HTR-8/SVneo (cell line): ENCODE results near the gene PRRT3.
"Not testable (repeated sequence)": the region's sequence is repeated elsewhere in the genome, so short reads cannot be mapped to it uniquely, and the experiment has no call there.

Source experiments
- DNase-seq: peaks from one replicate; pipeline ENCODE4 v3.0.0; 2011; ENCODE audit warnings: low spot score, mixed read lengths; ENCODE audit not compliant: insufficient read length
- FAIRE-seq: peaks from 2 replicates; lab custom pipeline; 2011; peaks lifted over from hg19 to GRCh38; lab: Jason Lieb, UNC

PRRT3 gene

DNA sequence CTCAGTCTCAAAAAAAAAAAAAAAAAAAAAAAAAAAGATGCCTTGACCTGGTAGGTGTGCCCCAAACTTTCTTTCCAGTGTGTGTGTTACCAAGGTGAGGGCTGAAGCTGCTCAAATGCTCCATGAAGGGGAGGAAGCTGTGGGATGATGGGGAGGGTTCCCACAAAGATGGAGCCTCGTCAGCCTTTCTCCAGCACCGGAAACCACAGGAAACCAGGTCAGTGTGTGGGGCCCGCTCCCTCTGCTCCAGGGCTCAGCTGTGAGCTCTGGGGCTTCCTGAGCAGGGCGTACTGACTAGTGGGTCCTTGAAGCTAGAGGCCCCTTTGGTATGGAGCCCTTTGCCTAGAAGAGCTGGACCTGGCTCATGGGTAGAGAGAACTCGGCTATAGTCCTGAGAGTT lies 50.2 kb downstream of the PRRT3 start:
- DNase-seq (no peak), FAIRE-seq (no peak)

DNA sequence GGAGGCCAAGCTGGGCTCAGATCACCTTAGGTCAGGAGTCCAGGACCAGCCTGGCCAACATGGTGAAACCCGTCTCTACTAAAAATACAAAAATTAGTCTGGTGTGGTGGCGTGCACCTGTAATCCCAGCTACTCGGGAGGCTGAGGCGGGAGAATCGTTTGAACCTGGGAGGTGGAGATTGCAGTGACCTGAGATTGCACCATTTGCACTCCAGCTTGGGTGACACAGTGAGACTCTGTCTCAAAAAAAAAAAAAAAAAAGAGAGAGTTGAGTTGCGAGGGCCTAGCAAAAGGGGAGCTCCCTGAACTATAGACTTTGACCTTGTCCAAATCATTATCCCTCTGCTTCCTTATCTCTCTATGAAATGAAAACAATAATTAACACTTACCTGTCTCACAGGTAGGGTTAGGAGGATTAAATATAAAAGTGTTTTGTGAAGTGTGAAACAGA lies 51.2 kb downstream of the PRRT3 start:
- FAIRE-seq, DNase-seq: not testable (repeated sequence)

DNA sequence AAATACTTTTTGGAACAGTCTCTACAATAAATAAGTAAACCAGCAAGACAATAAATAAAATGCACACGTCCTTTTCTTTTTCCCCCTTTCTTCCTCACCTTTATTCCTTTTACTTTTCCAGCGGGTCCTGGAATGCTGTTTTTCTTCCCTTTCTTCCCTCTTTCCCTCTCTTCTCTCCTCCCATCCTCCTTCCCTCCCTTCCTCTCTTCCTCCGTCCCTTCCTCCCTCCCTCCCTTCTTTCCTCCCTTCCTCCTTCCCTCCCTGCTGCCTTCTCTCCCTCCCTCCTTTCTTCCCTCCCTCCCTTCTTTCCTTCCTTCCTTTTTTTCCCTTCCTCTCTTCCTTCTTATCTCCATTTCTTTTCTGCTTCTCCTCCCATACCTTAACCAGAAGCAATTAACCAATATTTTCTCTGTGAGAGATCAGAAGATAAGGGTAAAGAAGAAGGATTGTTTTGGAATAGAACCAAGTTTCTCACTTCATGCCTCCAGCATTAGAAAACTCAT lies 52.9 kb downstream of the PRRT3 start:
- no peak for FAIRE-seq

DNA sequence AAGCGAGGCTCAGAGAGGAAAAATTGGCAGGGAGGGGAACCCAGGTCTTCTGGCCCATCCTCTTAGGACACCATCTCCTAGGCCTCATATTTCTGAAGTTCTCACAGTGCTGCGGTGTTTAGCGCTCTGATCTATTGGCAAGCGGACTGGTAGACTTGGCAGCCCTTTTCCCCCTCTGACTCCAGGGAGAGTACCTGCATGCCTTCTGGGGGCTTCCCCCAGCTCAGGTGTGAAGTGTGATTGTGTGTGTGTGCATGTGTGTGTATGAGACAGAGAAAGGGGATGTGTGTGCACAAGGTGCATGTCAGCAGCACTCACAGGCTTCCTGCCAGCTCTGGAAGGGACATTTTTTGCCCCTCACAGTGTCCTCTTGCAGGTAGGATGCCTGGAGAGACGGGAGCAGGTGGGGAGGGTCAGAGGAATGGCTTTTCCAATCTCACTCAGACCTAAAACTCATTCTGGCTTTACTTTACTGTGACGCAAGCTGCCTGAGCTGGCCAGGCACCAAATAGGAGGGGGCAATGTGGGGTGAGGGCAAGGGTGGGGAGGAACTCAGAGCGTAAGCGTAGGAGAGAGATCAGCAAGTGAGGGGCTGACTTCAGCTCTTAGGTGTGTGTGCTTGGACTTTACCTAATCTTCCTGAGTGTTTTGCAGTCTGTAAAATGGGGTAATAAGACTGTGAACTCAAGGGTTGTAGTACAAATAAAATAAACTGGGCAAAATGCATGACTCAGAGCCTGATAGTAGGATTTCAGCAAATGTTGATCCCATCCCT lies 53.6 kb downstream of the PRRT3 start:
- DNase-seq, result no peak
- no peak for FAIRE-seq

More for the DNA sequence above, 52.9 kb downstream of the PRRT3 start:
- DNase-seq, result no peak

DNA sequence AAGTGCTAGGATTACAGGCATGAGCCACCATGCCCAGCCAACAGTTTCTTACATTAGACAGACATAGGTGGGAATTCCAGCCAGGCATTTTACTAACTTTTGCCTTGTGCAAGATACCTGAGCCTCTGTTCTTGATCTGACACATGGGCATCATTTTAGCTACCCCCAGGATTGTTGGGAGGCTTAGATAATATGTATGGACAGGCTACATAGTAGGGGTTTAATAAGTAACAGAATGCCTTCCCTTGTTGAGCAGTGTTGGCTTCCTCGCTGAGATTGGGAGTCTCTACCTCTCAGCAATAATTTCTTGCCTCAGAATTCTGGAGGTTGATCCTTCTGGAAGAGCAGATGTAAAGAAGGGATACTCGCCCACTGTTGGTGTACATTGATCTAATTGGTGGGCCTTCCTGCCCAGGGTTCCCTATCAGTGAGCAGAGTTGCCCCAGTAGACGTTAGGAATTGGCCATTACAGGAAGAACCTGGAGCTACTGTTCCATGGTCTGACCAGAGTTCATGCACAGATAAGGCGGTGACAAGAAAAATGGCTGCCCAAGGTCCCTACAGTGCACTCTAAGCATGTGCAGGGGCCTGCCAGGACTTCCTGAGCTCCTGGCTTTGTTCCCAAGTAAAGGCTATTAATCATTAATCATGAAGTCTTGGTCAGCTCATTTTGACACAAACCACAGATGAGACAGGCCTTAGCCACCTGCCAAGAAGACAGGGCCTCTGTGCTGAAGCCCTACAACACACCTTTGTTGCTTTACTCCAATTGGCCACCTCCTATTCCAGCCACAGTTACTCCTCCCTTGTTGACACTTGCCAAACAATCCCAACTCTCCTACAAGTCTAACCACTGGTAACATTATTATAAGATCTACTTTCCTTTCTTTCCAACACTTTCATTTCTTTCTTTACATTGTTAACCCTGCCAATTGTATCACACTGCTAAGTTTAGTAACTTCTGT lies 54.5 kb downstream of the PRRT3 start:
- FAIRE-seq (no peak), DNase-seq (no peak)

DNA sequence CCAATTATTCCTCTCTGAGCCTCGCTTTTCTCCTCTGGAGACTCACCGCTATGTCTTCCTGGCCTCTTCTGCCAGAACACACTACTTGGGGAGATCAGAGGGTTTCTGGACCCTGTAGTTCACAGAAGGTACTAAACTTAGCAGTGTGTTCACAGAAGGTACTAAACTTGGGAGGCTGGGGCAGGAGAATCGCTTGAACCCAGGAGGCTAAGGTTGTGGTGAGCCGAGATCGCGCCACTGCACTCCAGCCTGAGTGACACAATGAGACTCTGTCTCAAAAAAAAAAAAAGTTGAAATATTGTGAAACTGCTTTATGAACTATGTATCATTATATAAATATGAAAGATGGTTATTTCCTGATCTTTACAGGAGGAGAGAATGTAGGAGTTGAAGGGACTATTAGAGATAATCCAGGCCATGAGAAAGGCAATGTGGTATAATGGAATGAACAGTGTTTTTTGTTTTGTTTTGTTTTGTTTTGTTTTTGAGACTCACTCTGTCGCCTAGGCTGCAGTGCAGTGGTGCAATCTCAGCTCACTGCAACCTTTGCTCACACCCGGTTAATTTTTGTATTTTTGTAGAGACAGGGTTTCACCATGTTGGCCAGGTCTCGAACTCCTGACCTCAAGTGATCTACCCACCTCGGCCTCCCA lies 55.3 kb downstream of the PRRT3 start:
- not testable (repeated sequence) for DNase-seq, FAIRE-seq

DNA sequence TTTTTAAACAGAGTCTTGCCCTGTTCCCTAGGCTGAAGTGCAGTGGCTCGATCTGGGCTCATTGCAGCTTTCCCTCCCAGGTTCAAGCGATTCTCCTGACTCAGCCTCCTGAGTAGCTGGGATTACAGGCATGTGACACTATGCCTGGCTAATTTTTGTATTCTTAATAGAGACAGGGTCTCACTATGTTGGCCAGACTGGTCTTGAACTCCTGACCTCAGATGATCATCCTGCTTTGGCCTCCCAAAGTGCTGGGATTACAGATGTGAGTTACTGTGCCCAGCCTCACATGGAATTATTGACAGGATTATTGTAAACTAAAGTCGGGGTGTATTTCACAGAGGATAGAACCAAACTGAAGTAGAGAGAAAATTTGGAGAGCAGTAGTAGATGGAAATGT lies 56.5 kb downstream of the PRRT3 start:
- not testable (repeated sequence) for FAIRE-seq, DNase-seq
